GM12878 (cell line): ENCODE measurements around the gene PSMF1. TPM values are rescaled to one million over a fixed set of nuclear protein-coding genes. Genes with fewer than 3 reads are reported as not detected.

Source experiments
- ATAC-seq: fragments of 200-7000 bp; cut with Tn5 transposase; 3 replicates; pipeline ENCODE4 v1.9.1; 2020; ENCODE audit warnings: mild to moderate bottlenecking, moderate library complexity
- BruUV-seq: library from RNA; stranded (reverse); fragments of 400-500 nt; replicated peaks from 2 replicates; lab custom pipeline; 2021; lab: Mats Ljungman, UMichigan
- CTCF ChIA-PET: fragments of 300-600 bp; sonication (Branson Sonifier 250); formaldehyde crosslinking; extraction: SDS; loops from one replicate; lab custom pipeline; 2021; ENCODE audit warnings: inconsistent platforms; lab: Yijun Ruan, JAX
- POLR2A ChIA-PET: fragments of 350-600 bp; formaldehyde crosslinking; extraction: SDS; loops from one replicate; lab custom pipeline; 2021; ENCODE audit warnings: inconsistent platforms; lab: Charles Lee
- RAD21 ChIA-PET: fragments of 300-600 bp; sonication (Branson Sonifier 250); formaldehyde crosslinking; loops from one replicate; lab custom pipeline; 2023; ENCODE audit warnings: antibody characterized with exemption; ENCODE audit not compliant: unreplicated experiment; lab: Charles Lee
- SMC1A ChIA-PET: fragments of 300-600 bp; sonication (Branson Sonifier 250); formaldehyde crosslinking; loops from one replicate; lab custom pipeline; 2023; ENCODE audit not compliant: unreplicated experiment, uncharacterized antibody; lab: Charles Lee
- DNase-seq: peaks from one replicate; pipeline ENCODE4 v3.0.0-alpha.2; 2011; ENCODE audit warnings: low read depth, low spot score
- FAIRE-seq: peaks from 3 replicates; lab custom pipeline; 2011; peaks lifted over from hg19 to GRCh38; lab: Jason Lieb, UNC
- H2AFZ ChIP-seq: 2 replicates; pipeline ENCODE4 v1.6.0; 2011; ENCODE audit warnings: low read depth, low read length, control low read depth; ENCODE audit not compliant: control insufficient read depth
- H3K27ac ChIP-seq: 2 replicates; pipeline ENCODE4 v1.5.1; 2011; ENCODE audit warnings: control low read depth; ENCODE audit not compliant: control insufficient read depth, insufficient read depth
- H3K27me3 ChIP-seq, 2 experiments: replicated peaks in 1 of 2; 2 replicates each; pipeline versions ENCODE4 v1.6.0 to v1.6.1; 2011; ENCODE audit warnings: low read length in 1 of 2; ENCODE audit not compliant: control insufficient read depth in 2 of 2, insufficient read depth in 2 of 2
- H3K36me3 ChIP-seq, 2 experiments: 2 replicates each; pipeline ENCODE4 v1.5.1; 2011; ENCODE audit warnings: low read length in 1 of 2; ENCODE audit not compliant: control insufficient read depth in 2 of 2, insufficient read depth in 2 of 2
- H3K4me1 ChIP-seq: 2 replicates; pipeline ENCODE4 v1.6.1; 2011; ENCODE audit warnings: mild to moderate bottlenecking, low read length, moderate library complexity, mixed read lengths; ENCODE audit not compliant: control insufficient read depth, insufficient read depth
- H3K4me2 ChIP-seq: 2 replicates; pipeline ENCODE4 v1.6.0; 2011; ENCODE audit warnings: control low read depth; ENCODE audit not compliant: control insufficient read depth, insufficient read depth
- H3K4me3 ChIP-seq: fragments of 200-600 bp; sonication (generic); 2 replicates; pipeline ENCODE4 v1.5.1; 2016
- H3K79me2 ChIP-seq: 2 replicates; pipeline ENCODE4 v1.6.0; 2011; ENCODE audit warnings: low read length; ENCODE audit not compliant: control insufficient read depth, insufficient read depth
- H3K9ac ChIP-seq: 2 replicates; pipeline ENCODE4 v1.8.0; 2011; ENCODE audit warnings: low read length, control low read depth, mixed read lengths; ENCODE audit not compliant: control insufficient read depth, insufficient read depth
- H3K9me3 ChIP-seq: replicated peaks from 3 replicates; pipeline ENCODE4 v1.5.1; 2011; ENCODE audit warnings: mild to moderate bottlenecking, low read length; ENCODE audit not compliant: control insufficient read depth, insufficient read depth
- H4K20me1 ChIP-seq: 2 replicates; pipeline ENCODE4 v1.6.0; 2011; ENCODE audit not compliant: control insufficient read depth, insufficient read depth
- BACH1 ChIP-seq: fragments of 450-650 bp; IDR thresholded peaks from 2 replicates; pipeline ENCODE4 v1.6.1; 2017; ENCODE audit warnings: mild to moderate bottlenecking, borderline replicate concordance
- CBX5 ChIP-seq: sonication (generic); IDR thresholded peaks from 2 replicates; pipeline ENCODE4 v1.6.1; 2016; ENCODE audit warnings: low read depth, moderate library complexity, mild to moderate bottlenecking, inconsistent platforms
- KDM1A ChIP-seq: fragments of 200-600 bp; sonication (generic); IDR thresholded peaks from 2 replicates; pipeline ENCODE4 v1.6.1; 2016; ENCODE audit warnings: borderline replicate concordance
- LARP7 ChIP-seq: fragments of 450-650 bp; IDR thresholded peaks from 2 replicates; pipeline ENCODE4 v1.6.1; 2017; ENCODE audit warnings: mild to moderate bottlenecking
- MYC ChIP-seq: IDR thresholded peaks from 2 replicates; pipeline ENCODE4 v1.6.1; 2011; ENCODE audit warnings: mild to moderate bottlenecking, low read length, moderate library complexity, inconsistent platforms; ENCODE audit not compliant: insufficient read depth, insufficient replicate concordance, insufficient read length, severe bottlenecking
- NFYA ChIP-seq: IDR thresholded peaks from 2 replicates; pipeline ENCODE4 v1.6.1; 2011; ENCODE audit warnings: low read depth, mild to moderate bottlenecking, low read length, improper control_type of control experiment, borderline replicate concordance
- PAX8 ChIP-seq: fragments of 450-650 bp; IDR thresholded peaks from 2 replicates; pipeline ENCODE4 v1.6.1; 2017; ENCODE audit warnings: mild to moderate bottlenecking, moderate library complexity
- RELA ChIP-seq: fragments of 450-650 bp; IDR thresholded peaks from 2 replicates; pipeline ENCODE4 v1.8.0; 2014; ENCODE audit warnings: borderline replicate concordance; ENCODE audit not compliant: partially characterized antibody
- SRF ChIP-seq, 2 experiments: IDR thresholded peaks; 2 replicates each; pipeline ENCODE4 v1.6.1; 2011; ENCODE audit warnings: low read depth in 2 of 2, low read length in 2 of 2, mild to moderate bottlenecking in 1 of 2, moderate library complexity in 1 of 2
- STAT1 ChIP-seq: fragments of 450-650 bp; conservative IDR thresholded peaks from 2 replicates; pipeline ENCODE4 v1.6.1; 2014; ENCODE audit warnings: antibody characterized with exemption, mild to moderate bottlenecking
- TBL1XR1 ChIP-seq: IDR thresholded peaks from 2 replicates; pipeline ENCODE4 v1.6.1; 2012; ENCODE audit warnings: low read depth, low read length, improper control_type of control experiment
- ZNF217 ChIP-seq: fragments of 450-650 bp; IDR thresholded peaks from 2 replicates; pipeline ENCODE4 v1.6.1; 2017; ENCODE audit warnings: antibody characterized with exemption, mild to moderate bottlenecking
- ZZZ3 ChIP-seq: IDR thresholded peaks from 2 replicates; pipeline ENCODE4 v1.6.1; 2011; ENCODE audit warnings: low read depth; ENCODE audit not compliant: control insufficient read depth, insufficient read length
- WGBS: methylation state at CpG from one replicate; pipeline ENCODE4 v1.1.6; 2016; ENCODE audit warnings: low lambda C conversion rate; ENCODE audit not compliant: insufficient replicate concordance, insufficient coverage; ENCODE audit errors: missing lambda C conversion rate; 5-methylcytosine and 5-hydroxymethylcytosine counted together
- in situ Hi-C: fragments of 300-500 bp; cut with MboI; formaldehyde crosslinking; loops from 9 replicates; pipeline ENCODE4 v1.14.3; 2018; ENCODE audit warnings: mixed read lengths
- intact Hi-C: fragments of 100-400 bp; cut with micrococcal nuclease; formaldehyde crosslinking; loops from one replicate; pipeline ENCODE4 v1.14.2; 2022; ENCODE audit not compliant: unreplicated experiment
- polyA plus RNA-seq, 11 experiments: library from polyadenylated mRNA; depleted of rRNA in 4 of 11; unstranded in 6 of 11; stranded (reverse) in 5 of 11; fragments of >200 nt; fragmentation: Nextera tagmentation in 4 of 11; fragmentation: Illumina TruSeq in 1 of 11; extraction: Ambion mirVana in 4 of 11; extraction: Trizol in 1 of 11; gene quantifications; 1 replicate in 1 of 11; 2 replicates in 10 of 11; pipeline versions ENCODE4 v1.2.1 to v1.2.3, GENCODE V29; 2011 to 2016; ENCODE audit warnings: inconsistent platforms in 2 of 11, missing spikeins in 2 of 11, low read depth in 1 of 11
- total RNA-seq, 4 experiments: library from RNA; depleted of rRNA in 3 of 4; stranded (reverse); fragments of >200 nt in 3 of 4; fragmentation: Illumina TruSeq in 1 of 4; extraction: Trizol in 1 of 4; gene quantifications; 2 replicates each; pipeline versions ENCODE4 v1.2.1 to v1.2.3, GENCODE V29; 2013 to 2021
- TF ChIP-seq, protein P1 (sequence below): IDR thresholded peaks from 2 replicates; pipeline ENCODE4 v1.6.1; 2011; ENCODE audit warnings: borderline replicate concordance, low read depth, mild to moderate bottlenecking, moderate library complexity, mixed read lengths, low read length; ENCODE audit not compliant: insufficient read depth; ENCODE audit errors: extremely low read length

PSMF1 gene
- total and polyA plus RNA-seq, 10 of the 15 experiments (the other 5 are each of a cell fraction or from before 2014, with no cell fraction given): 14.2 to 173 (median 40.6) TPM

DNA sequence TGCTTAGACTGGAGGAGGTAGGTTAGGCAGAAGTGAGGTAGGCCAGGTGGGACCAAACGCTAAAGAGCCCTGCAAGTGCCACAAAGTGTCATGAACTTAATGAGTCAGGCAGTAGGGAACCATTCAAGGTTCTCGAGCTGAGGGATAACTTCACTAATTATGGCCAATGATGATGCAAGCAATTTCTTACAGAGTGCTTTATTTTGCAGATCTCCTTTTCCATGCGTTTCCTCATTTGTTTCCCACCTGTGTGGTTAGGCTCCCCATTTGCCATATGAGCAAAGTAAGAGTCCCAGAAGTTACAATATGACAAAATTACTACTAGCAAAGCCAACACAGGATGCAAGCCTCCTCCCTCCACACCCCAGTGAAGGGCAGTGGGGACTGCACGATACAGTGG lies 36.5 kb upstream of the PSMF1 start:
- FAIRE-seq (no peak), DNase-seq (no peak)
- Histone ChIP-seq H3K27me3 (no peaks in the 10 kb centered on the region), H3K4me3 (no peak overlapping the region), H3K9me3 (peaks cover 15% of the 10 kb centered on the region), H3K9ac (no peak overlapping the region), H3K79me2 (no peaks in the 10 kb centered on the region)
- intact Hi-C loops: no loop called here
- 60% methylated on average over 4 of the region's 4 CpGs for WGBS
- RAD21 ChIA-PET: no interaction called here
- TF ChIP-seq TBL1XR1: no peak
- TF ChIP-seq CBX5: no peak
- TF ChIP-seq, protein P1, sequence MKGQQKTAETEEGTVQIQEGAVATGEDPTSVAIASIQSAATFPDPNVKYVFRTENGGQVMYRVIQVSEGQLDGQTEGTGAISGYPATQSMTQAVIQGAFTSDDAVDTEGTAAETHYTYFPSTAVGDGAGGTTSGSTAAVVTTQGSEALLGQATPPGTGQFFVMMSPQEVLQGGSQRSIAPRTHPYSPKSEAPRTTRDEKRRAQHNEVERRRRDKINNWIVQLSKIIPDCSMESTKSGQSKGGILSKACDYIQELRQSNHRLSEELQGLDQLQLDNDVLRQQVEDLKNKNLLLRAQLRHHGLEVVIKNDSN: no peak
- TF ChIP-seq SRF (IDR thresholded peaks at IDR 0.05; ENCODE audit: low read depth in 2 of 2, low read length in 2 of 2): no peak
- TF ChIP-seq RELA: no peak
- TF ChIP-seq STAT1: no peak
- TF ChIP-seq ZZZ3: no peak
- TF ChIP-seq MYC: no peak
- TF ChIP-seq KDM1A: no peak
- TF ChIP-seq LARP7: no peak
- no peak for TF ChIP-seq BACH1
- no peak for TF ChIP-seq ZNF217
- TF ChIP-seq NFYA: no peak
- no peak for TF ChIP-seq PAX8
- TF ChIP-seq, all 136 proteins: peak for 0
- CTCF ChIA-PET: interaction anchor here (0.8 kb wide), 1 partner anchor 14 kb away, joined by 3 read pairs; no protein-coding TSS in a partner anchor
- POLR2A ChIA-PET: no interaction called here
- H3K4me2 ChIP-seq: no peak overlapping the region
- H3K4me1 ChIP-seq: no peaks in the 10 kb centered on the region; the same call in 1 of the 2 replicates
- in situ Hi-C loops: no loop called here
- H3K36me3 ChIP-seq: no peaks in the 10 kb centered on the region
- no peak for ATAC-seq
- H4K20me1 ChIP-seq: no peaks in the 10 kb centered on the region
- BruUV-seq: no TSS peak
- no peak overlapping the region for H2AFZ ChIP-seq
- no peak overlapping the region for H3K27ac ChIP-seq
- SMC1A ChIA-PET: no interaction called here
